HG02763 (cell line): ENCODE measurements around the gene NSD2.

Experiments
- ATAC-seq: cut with Tn5 transposase; IDR thresholded peaks from one replicate; pipeline ENCODE4 v1.9.1; 2021; ENCODE audit warnings: mild to moderate bottlenecking, moderate library complexity; ENCODE audit not compliant: unreplicated experiment

The NSD2 gene

DNA sequence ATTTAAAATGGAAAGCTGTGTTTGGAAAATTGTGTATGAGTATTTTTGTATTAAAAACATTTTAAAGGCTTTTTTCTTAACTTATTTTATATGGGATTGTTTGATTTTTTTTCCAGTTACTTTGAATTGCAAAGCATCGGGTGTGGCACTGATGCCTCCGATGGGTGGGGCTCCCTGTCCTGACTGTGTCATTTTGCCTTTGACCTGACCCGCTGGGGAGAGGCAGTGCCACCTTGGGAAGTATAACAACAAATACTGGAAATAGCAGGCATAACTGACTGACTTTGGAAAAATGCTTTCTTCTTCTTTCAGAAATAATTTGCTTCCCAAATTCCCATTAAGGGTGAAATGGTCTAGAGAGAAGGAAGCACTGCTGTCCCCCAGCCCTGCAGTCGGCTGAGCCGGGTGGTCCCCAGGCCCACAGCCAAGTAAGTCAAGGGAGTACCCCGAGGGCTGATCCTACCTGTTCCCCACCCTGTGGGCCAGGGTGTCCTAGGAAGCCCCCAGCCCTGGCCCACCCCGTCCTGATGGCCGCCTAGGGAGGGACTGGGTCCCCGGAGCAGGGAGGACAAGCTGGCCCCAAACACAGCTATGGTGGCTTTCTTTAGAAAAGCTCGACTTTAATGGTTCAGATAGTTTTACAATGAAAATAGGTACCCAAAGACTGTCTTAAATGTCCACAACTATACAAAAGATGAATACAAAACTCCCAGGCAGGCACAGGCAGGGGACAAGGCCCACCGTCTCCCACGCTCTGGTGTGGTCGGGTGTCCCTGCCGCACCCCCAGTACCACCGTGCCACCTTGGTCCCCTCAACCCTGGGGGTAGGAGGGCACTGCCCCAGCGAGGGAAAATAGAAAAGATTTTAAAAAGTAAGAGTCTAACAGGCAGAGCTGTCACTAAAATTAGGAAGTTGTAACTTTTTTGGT is 111.2 kb downstream of the NSD2 start:
- ATAC-seq: no peak

DNA sequence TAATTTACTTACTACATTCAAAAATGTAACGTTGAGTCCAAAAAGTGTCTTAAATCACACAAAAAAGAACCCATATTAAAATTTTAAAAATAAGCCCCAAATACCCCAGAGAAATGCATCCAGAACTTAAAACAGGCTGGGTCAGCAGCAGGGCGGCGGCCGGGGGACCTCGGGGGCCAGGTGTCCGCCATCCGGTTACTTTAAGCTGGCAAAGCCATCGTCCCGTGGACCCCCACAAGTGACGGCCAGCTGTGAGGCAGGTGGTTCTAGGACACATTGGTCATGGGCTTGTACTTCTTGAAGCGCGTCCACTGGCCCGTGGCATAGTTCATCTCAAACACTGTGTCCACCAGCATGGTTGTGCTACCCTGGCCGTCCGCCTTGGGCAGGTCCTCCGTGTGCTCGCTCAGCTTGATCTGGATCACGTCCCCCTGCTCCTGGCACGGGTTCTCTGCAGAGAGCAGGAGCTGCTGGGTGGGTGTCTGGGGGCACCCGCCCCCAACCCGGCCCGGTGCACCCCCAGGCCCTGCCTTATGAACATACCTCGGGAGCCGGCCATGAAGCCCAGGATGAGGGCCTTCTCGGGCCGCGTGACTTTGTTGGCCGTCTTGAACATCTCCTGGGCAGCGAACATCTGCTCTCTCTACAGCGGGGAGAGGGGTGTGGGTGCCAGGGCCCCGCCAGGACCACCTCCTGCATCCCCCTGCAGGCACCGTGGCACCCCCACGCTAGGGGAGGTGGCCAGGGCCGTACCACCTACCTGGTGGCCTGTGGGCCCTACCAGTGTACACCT is 112.1 kb downstream of the NSD2 start:
- no peak for ATAC-seq

DNA sequence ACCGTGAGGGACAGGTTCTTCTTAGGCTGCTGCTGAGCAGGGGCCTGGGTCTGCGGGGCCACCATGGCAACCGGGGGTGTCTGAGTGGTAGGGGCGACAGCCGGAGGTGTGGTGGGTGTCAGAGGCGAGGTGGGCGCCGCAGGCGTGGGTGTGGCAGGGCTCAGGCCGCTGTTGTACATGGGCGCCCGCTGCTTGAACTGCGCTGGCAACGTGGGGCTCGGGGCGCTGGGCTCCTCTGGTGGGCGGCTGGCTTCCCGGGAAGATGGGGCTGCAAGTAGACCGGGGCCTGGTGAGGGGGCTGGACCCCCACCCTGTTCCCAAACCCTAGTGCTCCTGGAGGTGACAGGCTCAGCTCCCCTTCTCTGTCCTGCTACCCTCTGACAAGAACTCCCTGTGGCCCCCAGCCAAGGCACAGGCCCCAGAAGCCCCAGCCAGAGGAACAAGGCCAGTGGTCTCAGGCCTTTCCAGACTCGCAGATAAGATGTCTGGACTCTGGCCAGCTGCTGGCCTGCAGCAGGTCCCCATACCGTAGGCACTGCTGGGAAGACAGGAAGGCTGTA is 112.7 kb downstream of the NSD2 start:
- no peak for ATAC-seq

DNA sequence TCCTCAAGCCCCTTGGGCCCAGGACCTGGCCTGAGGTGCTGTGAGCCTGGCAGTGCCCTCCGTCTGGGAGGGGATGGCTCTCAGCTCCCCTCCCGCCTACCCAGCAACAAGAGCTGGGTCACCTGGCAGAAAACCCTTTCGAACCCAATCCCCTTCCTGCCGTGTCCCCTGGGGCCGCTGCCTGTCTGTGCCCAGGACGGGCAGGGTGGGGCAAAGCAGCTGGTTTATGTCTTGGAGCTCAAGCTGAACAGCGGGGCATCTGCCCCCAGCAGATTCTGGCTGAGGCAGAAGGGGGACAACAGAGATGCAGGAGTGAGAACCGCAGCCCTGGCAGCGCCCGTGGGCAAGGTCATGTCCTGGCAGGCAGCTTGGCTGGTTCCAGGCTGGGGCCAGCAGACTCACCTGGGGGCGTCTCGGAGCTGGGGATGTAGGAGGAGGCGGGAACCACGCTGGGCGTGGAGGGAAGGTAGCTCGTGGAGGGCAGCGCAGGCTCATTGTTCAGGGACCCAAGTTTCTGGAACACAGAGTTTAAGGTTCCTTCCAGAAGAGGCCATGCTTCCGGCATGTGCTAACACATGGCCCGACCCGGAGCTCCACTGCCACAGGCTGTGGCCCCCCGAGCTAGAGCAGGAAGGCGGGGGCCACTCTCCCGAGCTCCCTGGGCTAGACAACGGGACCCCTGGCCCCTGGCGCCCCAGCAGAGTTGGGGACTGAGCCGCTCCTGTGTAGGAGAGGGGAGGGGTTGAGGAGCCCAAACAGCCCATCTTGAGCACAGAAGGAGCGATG is 113.4 kb downstream of the NSD2 start:
- ATAC-seq: no peak

DNA sequence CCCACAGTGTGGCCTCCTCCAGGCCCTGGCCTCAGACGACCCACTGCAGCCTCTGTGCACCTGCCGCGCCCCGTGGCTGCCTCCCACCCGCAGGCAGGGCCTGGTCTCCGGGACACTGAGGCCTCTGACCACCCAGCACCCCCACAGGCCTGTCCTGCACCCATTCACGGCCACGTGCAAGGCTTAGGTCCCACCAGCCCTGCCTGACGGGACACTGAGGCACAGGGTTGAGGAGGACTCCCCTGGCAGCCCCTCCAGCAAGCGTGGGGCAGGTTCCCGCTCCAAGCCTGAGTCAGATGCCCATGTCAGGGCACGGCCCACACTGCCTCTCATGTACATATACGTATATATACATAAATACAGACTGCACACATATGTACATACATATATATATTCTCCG is 114.1 kb downstream of the NSD2 start:
- no peak for ATAC-seq

DNA sequence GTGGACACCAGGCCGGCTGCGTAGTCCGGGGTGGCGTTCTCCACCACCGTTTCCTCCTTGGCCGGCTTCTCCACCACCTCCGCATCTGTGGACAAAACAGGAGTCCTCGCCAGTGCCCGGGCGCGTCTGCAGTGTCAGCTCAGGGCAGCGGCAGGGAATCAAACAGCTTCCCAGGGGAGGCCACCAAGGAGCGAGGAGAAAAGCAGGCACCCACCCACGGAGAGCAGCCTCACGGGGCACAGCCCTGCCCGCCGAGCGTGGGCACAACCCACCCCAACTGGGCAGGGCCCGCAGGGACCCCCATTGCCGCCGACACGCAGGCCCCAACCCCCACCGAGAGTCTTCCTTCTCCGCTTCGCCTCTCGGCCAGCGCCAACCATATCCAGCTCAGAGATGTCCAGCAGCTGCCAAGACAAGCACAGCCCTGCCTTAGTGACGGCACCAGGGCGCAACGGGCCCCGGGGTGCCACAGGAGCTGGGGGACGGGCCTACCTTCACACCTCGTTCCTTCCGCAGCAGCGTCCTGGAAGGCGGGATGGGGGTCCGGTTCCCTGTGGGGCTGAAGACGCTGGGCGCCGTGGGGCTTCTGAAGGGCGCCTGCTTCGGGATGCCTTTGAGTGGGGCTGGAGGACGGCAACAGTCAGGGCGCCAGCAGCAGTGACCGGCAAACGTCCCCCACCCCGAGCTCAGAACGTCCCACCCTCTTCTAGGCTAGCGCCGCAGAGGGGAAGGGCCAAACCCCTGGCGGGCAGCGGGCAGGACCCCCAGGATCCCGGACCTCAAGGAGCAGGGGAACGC is 114.8 kb downstream of the NSD2 start:
- no peak for ATAC-seq

DNA sequence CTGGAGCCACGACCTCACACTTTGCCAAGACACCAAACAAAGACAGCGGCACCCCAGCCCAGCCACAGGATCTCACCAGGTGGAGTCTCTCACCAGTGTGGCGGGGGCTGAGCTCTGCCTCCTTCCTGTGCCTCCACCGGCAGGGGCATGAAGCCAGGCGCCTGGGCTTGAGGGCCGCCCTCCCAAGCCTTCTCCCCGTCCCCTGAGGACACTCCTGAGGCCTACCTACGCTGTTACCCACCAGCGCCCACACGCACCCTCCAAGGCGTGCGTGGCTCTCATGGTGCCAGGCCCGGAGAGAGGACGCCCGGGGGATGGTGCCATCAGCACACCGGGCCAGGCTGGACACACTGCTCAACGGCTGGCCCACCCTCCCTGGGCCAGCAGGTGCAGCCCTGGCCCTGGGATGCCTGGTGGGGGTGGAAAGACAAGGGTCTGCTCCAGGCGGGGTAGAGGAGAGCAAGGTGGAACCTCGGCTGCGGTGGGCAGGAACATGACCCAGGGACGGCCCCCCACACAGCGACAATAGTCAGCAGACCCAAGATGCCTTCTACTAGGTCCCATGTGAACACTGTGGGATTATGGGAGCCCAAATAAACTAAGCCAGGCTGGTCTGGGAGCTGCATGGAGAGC is 115.5 kb downstream of the NSD2 start:
- ATAC-seq: no peak

DNA sequence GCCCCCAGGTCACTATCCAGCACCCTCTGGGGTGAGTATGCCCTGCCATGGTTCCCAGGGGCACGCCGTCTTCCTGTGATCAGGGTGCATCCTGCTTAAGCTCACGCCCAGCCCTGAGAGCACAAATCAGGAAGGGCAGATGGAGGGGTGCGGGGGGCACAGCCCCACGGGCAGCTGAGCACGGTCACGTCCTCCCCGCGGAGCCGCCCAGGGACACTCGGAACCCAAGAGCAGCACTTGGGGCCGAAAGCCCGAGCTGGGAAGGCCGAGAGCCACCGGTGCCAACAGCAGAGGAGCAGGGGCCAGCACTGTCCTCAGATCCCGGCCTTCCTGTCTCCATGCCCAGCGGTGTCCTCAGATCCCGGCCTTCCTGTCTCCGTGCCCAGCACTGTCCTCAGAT is 116.1 kb downstream of the NSD2 start:
- ATAC-seq: no peak

DNA sequence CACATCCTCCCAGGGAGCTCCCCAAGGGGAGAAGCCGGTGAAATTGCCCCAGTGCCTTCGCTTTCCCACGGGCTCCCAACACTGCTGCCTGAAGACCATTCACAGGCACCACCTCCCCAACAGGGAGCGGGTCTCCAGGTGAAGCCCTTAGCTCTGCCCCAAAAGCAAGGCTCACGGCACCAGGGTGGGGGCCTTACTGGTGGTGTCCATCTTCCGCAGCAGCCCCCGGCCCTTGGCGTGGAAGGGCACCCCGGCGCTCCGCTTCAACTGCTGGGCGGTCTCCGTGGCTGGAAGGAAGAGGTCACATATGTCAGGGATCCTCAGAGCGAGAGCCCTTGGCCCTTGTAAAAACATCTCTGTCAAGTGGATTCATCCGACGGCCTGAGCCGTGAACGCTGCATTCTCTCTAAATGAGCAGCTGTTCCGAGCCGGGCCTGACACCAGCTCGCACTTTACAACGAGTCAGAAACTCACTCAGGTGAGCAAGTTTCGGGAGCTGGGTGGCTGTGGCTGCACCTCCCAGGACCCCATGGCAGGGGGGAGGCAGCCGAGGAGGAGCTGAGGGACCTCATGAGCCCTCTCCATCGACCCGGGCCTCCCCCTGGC is 116.6 kb downstream of the NSD2 start:
- no peak for ATAC-seq

DNA sequence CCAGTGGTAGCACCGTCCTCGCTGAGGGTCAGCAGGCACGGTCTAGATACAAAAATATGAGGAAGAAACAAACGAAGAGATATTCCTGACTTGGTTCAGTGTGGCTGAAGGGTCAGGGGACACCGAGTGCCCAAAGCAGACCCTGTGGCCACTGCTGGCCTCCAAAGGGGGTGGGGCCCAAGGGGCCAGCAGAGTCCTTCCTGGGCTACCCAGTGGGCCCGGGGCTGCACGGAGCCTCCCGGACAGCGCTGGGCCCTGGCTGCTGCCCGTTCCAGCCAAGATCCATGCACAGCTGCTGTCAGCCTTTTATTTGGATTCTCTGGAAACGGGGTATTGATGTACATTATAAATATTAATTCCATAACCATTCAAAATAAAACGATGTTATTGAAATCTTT is 117.1 kb downstream of the NSD2 start:
- ATAC-seq: no peak

DNA sequence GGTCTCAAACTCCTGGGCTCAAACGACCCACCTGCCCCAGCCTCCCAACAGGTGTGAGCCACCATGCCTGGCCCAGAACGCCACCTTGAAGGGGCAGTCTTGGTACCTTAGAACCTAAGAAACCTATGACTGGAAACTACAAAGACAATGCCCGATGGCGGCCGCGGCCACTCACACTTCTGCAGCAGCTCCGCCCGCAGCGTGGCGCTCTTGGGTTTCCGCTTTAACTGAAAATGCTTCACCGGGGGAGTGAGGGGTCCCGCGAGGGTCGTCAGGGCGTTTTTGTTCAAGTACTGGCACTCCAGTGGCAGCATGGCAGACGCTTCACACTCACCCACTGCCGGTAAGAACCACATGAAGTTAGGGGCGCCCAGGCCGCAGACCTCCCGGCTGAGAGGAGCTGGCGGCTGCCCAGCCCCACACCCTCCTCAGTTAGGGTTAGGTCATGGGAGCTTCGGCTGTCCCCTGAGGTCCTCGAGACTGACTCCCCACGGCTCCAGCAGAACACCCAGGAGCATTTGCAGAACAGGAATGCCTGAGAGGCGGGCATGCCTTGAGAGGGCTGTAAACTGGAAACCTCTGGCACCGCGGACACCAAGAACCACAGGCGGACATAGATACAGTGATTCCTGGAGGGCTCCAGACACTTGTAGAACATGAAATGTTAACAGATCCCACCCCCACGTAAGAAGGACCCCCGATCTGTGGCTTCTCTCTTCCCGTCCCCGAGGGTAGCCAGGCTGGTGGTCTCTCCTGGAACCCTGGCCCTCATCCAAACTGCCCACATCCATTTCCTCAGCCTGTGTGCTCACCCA is 118.5 kb downstream of the NSD2 start:
- no peak for ATAC-seq

DNA sequence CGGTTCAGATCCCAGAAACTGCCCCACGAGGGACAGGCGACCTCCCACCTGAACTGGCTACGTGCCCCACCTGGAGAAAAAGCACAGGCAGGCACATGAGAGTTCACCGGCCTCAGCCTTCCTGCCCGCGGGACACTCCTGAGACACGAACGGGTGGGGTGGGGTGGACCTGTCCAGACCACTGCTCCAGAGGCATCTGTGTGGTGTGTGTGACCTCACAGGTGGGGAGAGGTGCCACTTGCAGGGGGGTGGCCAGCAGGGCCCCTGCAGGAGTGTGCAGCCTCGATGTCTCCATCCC is 119.1 kb downstream of the NSD2 start:
- no peak for ATAC-seq

DNA sequence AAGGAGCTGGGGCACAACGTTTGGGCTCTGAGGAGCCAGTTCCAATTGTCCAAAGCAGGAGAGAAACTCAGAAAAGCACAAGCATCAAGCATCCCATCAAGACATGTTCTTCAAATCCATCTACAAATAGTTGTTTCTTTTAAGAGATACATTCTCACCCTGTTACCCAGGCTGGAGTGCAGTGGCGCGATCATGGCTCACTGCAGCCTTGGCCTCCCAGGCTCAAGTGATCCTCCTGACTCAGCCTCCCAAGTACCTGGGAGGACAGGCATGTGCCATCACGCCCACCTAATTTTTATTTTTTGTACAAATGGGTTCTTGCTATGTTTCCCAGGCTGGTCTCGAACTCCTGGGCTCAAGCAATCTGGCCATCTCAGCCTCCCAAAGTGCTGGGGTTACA is 119.5 kb downstream of the NSD2 start:
- no peak for ATAC-seq

DNA sequence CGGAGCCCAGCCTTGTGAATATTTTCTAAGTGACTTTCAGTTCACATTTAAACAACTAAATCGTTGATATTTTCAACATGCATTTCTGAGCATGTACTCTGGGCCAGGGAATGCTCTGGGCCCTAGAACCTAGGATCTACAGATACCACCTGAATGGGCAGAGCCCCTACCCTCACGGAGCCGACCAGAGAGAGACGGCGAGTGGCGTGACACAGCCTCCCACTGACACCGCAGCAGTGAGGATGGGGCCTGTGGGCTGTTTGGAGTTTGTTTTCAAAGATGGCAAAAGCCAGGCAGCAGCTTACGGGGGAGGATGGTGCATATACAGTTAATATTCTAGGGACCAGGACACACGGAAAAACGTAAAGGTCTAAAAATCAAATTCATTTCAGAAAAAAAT is 119.9 kb downstream of the NSD2 start:
- ATAC-seq: no peak

DNA sequence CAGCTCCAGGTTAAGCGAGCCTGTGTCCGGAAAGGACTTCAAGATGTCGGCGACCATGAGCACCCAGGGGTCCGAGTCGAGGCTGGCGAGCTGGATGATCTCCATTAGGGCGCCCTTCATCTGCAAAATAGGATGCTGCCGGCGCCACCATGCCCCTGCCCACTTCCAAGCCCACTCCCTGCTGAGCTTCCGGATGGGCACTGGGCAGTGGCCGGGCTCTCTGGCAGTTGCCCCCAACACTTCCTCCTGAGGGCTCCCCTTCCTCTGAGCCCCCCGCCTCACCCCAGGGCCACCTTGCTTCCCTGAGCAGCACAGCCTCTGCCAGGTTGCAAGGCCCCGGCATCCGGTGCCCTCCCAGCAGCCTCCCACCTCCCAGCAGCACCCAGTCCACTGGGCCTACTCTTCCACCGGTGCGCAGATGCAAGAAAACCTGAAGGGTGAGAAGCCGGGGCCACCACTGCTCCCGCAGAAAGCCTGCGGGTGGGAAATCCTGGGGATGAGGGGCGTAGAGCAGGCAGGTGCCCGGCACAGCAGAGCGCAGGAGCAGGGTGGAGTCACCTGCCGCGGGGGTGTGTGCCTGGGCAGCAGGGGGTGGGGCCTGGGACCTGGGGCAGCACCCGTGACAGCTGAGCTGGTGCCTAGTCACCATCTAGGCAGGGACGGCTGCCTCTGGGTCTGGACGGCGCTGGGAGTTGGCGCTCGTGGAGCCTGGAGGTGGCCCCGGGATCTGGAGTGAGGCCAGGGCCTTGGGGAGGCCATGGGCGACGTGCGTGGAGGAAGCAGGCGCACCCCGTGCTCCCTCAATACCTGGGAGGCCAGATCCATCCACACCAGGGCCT is 120.6 kb downstream of the NSD2 start:
- ATAC-seq: no peak

DNA sequence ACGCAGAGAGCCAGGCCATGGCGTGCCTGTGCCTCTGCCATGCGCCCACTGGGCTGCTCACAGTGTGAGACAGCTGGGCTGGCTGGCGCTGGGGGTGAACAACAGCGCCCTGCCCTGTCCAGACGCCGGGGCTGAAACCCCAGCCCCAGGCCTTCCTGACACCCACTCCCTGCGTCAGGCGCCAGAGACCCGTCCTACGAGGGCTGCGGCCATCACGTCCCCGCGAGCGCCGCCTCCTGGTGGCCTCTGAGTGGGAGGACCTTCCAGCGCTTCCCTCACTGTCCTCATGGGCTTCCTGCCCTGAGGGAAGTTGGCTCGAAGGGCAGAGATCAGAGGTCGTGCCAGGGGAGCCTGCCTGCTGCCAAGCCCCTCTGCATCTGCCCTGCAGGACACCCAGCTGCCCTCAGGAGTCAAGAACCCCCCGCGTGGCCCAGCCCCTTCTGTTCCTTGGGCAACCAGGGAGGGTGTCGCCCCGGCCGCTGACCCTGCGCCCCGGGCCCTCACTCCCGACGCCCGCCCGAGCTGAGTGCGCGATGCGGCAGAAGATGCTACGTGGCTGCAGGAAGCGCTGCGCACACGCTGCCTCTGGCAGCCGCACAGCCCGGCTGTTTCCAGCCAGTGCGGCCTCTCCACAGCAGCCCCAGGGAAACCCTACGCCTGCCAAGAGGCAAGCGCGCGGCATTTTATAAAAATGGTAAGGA is 121.4 kb downstream of the NSD2 start:
- no peak for ATAC-seq

DNA sequence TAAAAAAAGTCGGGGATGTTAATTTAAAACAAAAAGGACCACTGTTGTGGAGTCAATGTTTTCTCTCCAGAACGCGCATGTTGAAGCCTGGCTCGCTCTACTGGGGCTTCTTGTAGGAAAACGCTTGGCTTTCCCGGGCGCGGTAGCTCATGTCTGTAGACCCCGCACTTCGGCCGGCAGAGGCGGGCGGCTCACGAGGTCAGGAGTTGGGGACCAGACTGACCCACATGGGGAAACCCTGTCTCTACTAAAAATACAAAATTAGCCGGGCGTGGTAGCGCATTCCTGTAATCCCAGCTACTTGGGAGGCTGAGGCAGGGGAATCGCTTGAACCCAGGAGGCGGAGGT is 122.0 kb downstream of the NSD2 start:
- ATAC-seq: no peak
